ENCODE measurements around the gene LRRC3. TPM values are rescaled to one million over a fixed set of nuclear protein-coding genes. Genes with fewer than 3 reads are reported as not detected.
"Not testable (repeated sequence)": the region's sequence is repeated elsewhere in the genome, so short reads cannot be mapped to it uniquely, and the experiment has no call there.

Gene LRRC3
- total and polyA plus RNA-seq, 2 donors (not counting 3 experiments of a cell fraction or from before 2014, with no cell fraction given): 4.8 to 4.9 TPM

DNA sequence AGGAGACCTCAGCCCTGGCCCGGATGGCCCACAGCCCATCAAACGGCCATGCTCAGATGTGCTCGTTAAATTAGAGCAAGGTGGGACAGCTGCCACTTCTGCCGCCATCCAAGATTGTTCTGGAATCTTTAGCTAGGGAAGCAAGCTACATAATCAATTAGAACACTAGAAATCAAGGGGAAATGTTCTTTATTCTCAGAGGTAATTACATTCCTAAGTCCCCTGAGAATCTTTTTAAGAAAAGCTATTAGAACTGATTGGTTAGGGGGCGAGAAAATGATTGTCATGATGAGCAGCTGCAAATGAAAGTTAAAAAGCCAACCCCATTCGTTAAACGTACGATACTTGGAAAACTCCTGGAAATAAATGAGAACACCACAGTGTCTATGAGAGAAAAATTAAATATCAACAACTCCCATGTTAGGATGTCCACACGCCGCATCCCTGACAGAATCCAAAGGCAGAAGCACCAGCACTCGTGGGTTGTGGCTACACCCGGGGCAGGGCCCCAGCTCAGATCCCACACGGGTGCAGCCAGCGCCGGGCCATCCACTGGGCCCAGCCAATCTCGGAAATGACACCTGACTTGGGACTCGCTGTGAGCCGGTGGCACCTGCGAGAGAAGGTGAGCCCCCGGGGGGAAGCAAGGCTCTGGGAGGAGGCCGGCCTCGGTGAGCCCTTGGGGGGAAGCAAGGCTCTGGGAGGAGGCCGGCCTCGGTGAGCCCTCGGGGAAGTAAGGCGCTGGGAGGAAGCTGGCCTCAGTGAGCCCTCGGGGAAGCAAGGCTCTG, 47.1 kb downstream of the LRRC3 start:
- no peaks in the 10 kb centered on the region for H3K9me3 ChIP-seq (replicated peaks; ENCODE audit: control insufficient read depth, insufficient read depth, low read length)
- no peaks in the 10 kb centered on the region for H3K36me3 ChIP-seq (ENCODE audit: control insufficient read depth in 2 of 2, extremely low read depth in 1 of 2, insufficient read depth in 2 of 2, low read length in 2 of 2)
- H3K79me2 ChIP-seq (ENCODE audit: control insufficient read depth, insufficient read depth, low read length): no peaks in the 10 kb centered on the region
- H3K27me3 ChIP-seq (ENCODE audit: control insufficient read depth in 2 of 2, insufficient read depth in 2 of 2, low read length in 2 of 2): no peaks in the 10 kb centered on the region
- no peaks in the 10 kb centered on the region for H3K4me1 ChIP-seq (ENCODE audit: control insufficient read depth, extremely low read depth, insufficient read depth, low read length)
- ChIA-PET POLR2A (interaction anchor here (0.6 kb wide), 1 partner anchor 29 kb away, joined by 3 read pairs; no protein-coding TSS in a partner anchor), CTCF (interaction anchor here (0.6 to 1.5 kb wide), 4 partner anchors 8 to 291 kb away, joined by 4 to 8 read pairs (median 4); no protein-coding TSS in a partner anchor)
- intact Hi-C loops (cut with micrococcal nuclease): no loop called here
- H4K20me1 ChIP-seq (replicated peaks; ENCODE audit: control insufficient read depth, extremely low read depth, insufficient read depth, low read length): no peaks in the 10 kb centered on the region
- no peak for FAIRE-seq
- no peaks in the 10 kb centered on the region for H3K9me1 ChIP-seq (replicated peaks; ENCODE audit: control insufficient read depth, extremely low read depth, insufficient read depth, low read length)
- no peak for DNase-seq (ENCODE audit: low read depth, low spot score)
- no peak overlapping the region for H3K4me2 ChIP-seq (ENCODE audit: insufficient read depth, low read length)
- TF ChIP-seq EZH2 (IDR thresholded peaks at IDR 0.05; ENCODE audit: borderline replicate concordance, low read depth, low read length, severe bottlenecking): no peak
- BruUV-seq (replicated peaks): no TSS peak
- no peak overlapping the region for H3K27ac ChIP-seq (ENCODE audit: insufficient read depth, low read depth, low read length)
- no peak overlapping the region for H2AFZ ChIP-seq (ENCODE audit: low read depth, low read length)
- H3K9ac ChIP-seq (replicated peaks; ENCODE audit: extremely low read depth, insufficient read depth, low read length): no peak overlapping the region
- no peak overlapping the region for H3K4me3 ChIP-seq (replicated peaks in 1 of 3; ENCODE audit: insufficient read depth in 1 of 3, low read depth in 1 of 3, low read length in 3 of 3)
- dilution Hi-C loops (cut with MboI; ENCODE audit: extremely low pct_ligation_motif_present, low sequenced_read_pairs): no loop called here

DNA sequence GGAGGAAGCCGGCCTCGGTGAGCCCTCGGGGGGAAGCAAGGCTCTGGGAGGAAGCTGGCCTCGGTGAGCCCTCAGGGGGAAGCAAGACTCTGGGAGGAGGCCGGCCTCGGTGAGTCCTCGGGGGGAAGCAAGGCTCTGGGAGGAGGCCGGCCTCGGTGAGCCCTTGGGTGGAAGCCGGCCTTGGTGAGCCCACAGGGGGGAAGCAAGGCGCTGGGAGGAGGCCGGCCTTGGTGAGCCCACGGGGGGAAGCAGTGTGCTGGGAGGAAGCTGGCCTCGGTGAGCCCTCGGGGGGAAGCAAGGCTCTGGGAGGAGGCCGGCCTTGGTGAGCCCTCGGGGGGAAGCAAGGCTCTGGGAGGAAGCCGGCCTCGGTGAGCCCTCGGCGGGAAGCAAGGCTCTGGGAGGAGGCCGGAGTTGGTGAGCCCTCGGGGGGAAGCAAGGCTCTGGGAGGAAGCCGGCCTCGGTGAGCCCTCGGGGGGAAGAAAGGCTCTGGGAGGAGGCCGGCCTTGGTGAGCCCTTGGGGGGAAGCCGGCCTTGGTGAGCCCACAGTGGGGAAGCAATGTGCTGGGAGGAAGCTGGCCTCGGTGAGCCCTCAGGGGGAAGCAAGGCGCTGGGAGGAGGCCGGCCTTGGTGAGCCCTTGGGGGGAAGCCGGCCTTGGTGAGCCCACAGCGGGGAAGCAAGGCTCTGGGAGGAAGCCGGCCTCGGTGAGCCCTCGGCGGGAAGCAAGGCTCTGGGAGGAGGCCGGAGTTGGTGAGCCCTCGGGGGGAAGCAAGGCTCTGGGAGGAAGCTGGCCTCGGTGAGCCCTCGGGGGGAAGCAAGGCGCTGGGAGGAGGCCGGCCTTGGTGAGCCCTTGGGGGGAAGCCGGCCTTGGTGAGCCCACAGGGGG, 47.9 kb downstream of the LRRC3 start:
- H2AFZ ChIP-seq (ENCODE audit: low read depth, low read length); BruUV-seq (replicated peaks); H3K27me3 ChIP-seq (ENCODE audit: control insufficient read depth in 2 of 2, insufficient read depth in 2 of 2, low read length in 2 of 2); H4K20me1 ChIP-seq (replicated peaks; ENCODE audit: control insufficient read depth, extremely low read depth, insufficient read depth, low read length); FAIRE-seq; H3K4me1 ChIP-seq (ENCODE audit: control insufficient read depth, extremely low read depth, insufficient read depth, low read length); H3K9me3 ChIP-seq (replicated peaks; ENCODE audit: control insufficient read depth, insufficient read depth, low read length); intact Hi-C loops (cut with micrococcal nuclease); H3K4me2 ChIP-seq (ENCODE audit: insufficient read depth, low read length); CTCF ChIA-PET; H3K79me2 ChIP-seq (ENCODE audit: control insufficient read depth, insufficient read depth, low read length); H3K9me1 ChIP-seq (replicated peaks; ENCODE audit: control insufficient read depth, extremely low read depth, insufficient read depth, low read length); dilution Hi-C loops (cut with MboI; ENCODE audit: extremely low pct_ligation_motif_present, low sequenced_read_pairs); DNase-seq (ENCODE audit: low read depth, low spot score); H3K36me3 ChIP-seq (ENCODE audit: control insufficient read depth in 2 of 2, extremely low read depth in 1 of 2, insufficient read depth in 2 of 2, low read length in 2 of 2); H3K4me3 ChIP-seq (replicated peaks in 1 of 3; ENCODE audit: insufficient read depth in 1 of 3, low read depth in 1 of 3, low read length in 3 of 3); H3K9ac ChIP-seq (replicated peaks; ENCODE audit: extremely low read depth, insufficient read depth, low read length); H3K27ac ChIP-seq (ENCODE audit: insufficient read depth, low read depth, low read length); POLR2A ChIA-PET: not testable (repeated sequence)

Data from endothelial cell of umbilical vein (primary cell).